IPS-20b (cell line): Measurements from ENCODE around the gene XPR1.
A peak's percentile ranks its signal among the peaks of the same experiment; 100 is the strongest.
"Not testable (repeated sequence)": the region's sequence is repeated elsewhere in the genome, so short reads cannot be mapped to it uniquely, and the experiment has no call there.

Source experiments
- H3K27ac ChIP-seq: one replicate; pipeline ENCODE4 v1.5.1; 2013; ENCODE audit warnings: low read length
- H3K27me3 ChIP-seq: 2 replicates; pipeline ENCODE4 v1.6.1; 2013; ENCODE audit warnings: mild to moderate bottlenecking, low read length, inconsistent platforms; ENCODE audit not compliant: insufficient read depth
- H3K36me3 ChIP-seq: 2 replicates; pipeline ENCODE4 v1.6.1; 2013; ENCODE audit warnings: low read depth, mild to moderate bottlenecking, inconsistent platforms, low read length, moderate library complexity; ENCODE audit not compliant: insufficient read depth
- H3K4me1 ChIP-seq: 2 replicates; pipeline ENCODE4 v1.6.1; 2013; ENCODE audit warnings: mild to moderate bottlenecking, control low read depth, inconsistent platforms, low read length, moderate library complexity; ENCODE audit not compliant: insufficient read depth
- H3K4me3 ChIP-seq: 2 replicates; pipeline ENCODE4 v1.5.1; 2013; ENCODE audit warnings: mild to moderate bottlenecking, low read length, inconsistent platforms
- H3K9ac ChIP-seq: 2 replicates; pipeline ENCODE4 v1.6.1; 2013; ENCODE audit warnings: low read depth, mild to moderate bottlenecking, inconsistent platforms, low read length, moderate library complexity
- H3K9me3 ChIP-seq: 2 replicates; pipeline ENCODE4 v1.6.1; 2013; ENCODE audit warnings: mild to moderate bottlenecking, low read depth, low read length, inconsistent platforms; ENCODE audit not compliant: insufficient read depth

The XPR1 gene

DNA sequence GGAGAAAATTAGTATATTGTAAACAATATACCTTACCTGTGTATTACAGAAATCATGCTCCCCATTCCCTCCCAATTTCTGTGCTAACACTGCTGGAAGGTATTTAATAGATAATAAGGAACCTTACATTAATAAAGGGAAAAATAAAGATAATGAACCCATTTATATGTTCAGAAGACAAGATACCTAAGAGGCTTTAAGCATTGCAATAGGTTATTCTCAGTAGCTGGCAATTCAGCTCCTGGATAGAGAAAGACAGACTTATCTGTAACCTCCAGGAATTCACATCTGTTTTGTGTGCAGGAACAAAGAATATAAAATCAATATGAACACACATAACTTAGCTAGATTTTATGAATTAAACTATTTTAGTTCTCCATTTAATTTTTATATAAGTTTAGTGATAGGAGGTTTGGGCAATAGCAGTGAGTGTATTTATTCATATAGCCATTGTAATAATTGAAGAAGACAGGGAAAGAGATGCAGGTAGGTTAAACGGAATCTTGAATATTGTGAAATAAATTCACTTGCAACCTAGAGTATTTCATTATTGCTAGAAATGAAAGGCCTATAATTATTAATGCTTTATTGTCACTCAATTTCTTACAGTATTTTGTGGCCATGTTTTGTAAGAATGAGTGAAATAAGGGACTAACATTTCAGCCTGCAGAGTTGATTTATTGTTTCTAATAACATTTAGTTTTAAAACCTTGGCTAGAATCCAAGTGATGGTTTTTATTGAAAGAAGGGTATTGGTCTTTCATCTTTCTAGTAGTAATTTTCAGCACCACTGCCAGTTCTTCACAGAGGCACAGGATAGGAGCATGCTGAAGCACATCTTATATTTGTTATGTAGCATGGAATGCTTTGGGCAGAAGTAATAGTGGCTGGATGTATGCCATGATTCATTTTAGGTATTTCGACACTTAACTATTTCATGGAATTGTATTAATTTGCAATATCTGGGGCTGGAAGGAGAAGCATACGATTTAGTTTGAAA lies 1.5 kb downstream of the XPR1 start:
- Histone ChIP-seq H3K27ac (no peak overlapping the region), H3K9me3 (no peaks in the 10 kb centered on the region), H3K9ac (peak overlapping the region; percentile 92; the same call in 1 of the 2 replicates), H3K36me3 (no peaks in the 10 kb centered on the region), H3K4me1 (peaks cover 14% of the 10 kb centered on the region), H3K27me3 (no peaks in the 10 kb centered on the region), H3K4me3 (peak overlapping the region; percentile 99)

DNA sequence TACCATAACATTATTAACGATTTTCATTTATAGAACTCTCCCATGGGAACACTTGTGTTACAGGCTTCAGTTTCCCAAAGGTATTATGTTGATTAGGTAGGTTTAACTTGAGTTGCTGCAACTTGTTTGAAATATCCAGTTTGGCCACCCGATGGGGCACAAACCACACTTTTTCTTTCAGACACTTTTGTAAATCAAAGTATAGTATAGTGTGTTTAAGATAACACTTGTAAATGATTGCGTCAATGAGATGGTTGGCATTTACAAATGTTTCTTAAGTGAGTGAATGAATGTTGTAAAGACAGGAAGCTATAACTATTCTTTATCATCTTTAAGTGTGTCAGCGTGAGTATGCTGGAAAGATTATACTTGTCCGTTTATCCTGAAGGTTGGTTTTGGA lies 4.3 kb downstream of the XPR1 start:
- Histone ChIP-seq H3K4me1 (peaks cover 13% of the 10 kb centered on the region), H3K4me3 (no peak overlapping the region), H3K9me3 (no peaks in the 10 kb centered on the region), H3K27ac (no peak overlapping the region), H3K36me3 (no peaks in the 10 kb centered on the region), H3K9ac (no peak overlapping the region), H3K27me3 (no peaks in the 10 kb centered on the region)

DNA sequence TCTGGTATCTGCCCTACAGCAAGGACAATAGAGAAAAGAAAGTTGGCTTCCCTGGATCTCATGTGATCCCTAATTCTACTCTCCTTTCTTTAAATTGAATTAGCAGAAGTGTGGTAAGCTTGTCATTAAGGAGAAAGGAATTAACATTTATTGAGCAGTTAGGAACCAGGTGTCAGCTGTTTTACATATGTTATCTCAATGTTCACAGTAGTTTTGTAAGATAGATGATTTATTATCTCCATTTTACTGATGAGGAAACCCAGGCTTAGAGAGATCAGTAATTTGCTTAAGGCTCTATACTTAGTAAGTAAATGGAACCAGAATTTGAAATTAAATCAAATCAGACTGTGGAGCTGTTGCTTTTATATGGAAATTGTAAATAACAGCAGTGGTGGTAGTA lies 8.0 kb downstream of the XPR1 start:
- no peaks in the 10 kb centered on the region for H3K27me3 ChIP-seq
- no peak overlapping the region for H3K27ac ChIP-seq
- no peak overlapping the region for H3K9ac ChIP-seq
- H3K4me1 ChIP-seq = no peaks in the 10 kb centered on the region
- H3K9me3 ChIP-seq = no peaks in the 10 kb centered on the region
- no peaks in the 10 kb centered on the region for H3K36me3 ChIP-seq
- H3K4me3 ChIP-seq = no peak overlapping the region

DNA sequence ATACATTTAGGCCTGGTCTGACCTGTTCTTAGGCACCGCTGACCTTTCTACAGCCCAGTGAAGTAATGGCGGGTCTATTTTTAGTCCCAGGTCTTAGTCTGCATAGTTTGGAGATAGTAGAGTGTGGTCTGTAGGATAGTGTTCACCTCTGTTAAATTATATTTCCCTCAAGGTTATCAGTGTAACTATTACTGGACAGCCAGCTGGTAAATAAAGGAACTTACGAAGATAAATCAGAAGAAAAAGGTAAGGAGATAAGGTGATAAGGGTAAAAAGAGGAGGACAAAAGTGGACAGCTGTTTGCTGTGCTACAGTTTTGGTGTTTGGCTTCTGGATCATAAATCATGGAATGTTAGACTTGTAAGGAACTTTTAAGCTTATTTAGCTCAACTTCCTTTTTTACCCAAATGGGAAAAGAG lies 8.7 kb downstream of the XPR1 start:
- Histone ChIP-seq H3K4me1 (no peaks in the 10 kb centered on the region), H3K27ac (no peak overlapping the region), H3K4me3 (no peak overlapping the region), H3K9me3 (no peaks in the 10 kb centered on the region), H3K27me3 (no peaks in the 10 kb centered on the region), H3K9ac (no peak overlapping the region), H3K36me3 (0 out of 2 replicates have a peak, but pooled peaks cover under 1% of the 10 kb centered on the region)

DNA sequence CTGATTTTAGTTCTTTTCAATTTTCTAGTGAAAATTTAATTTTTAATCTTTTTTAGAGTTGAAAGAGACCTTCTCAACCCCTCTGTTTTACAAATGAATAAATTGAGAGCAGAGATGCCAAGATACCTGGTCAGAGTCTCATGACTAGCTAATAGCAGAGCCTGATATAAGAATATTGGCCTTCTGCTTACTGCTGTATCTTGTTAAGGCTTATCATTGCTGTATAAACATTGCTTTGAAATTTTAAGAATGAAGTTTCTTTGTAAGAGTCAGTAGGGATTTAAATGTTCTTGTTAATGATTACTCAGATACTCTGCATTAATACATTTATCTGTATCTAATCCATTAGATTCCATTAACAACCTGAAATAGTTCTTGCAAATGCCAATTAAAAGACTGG lies 9.8 kb downstream of the XPR1 start:
- no peak overlapping the region for H3K27ac ChIP-seq
- no peak overlapping the region for H3K9ac ChIP-seq
- no peaks in the 10 kb centered on the region for H3K27me3 ChIP-seq
- H3K9me3 ChIP-seq = no peaks in the 10 kb centered on the region
- H3K4me1 ChIP-seq = no peaks in the 10 kb centered on the region
- no peak overlapping the region for H3K4me3 ChIP-seq
- H3K36me3 ChIP-seq = 0 out of 2 replicates have a peak, but pooled peaks cover 3% of the 10 kb centered on the region

DNA sequence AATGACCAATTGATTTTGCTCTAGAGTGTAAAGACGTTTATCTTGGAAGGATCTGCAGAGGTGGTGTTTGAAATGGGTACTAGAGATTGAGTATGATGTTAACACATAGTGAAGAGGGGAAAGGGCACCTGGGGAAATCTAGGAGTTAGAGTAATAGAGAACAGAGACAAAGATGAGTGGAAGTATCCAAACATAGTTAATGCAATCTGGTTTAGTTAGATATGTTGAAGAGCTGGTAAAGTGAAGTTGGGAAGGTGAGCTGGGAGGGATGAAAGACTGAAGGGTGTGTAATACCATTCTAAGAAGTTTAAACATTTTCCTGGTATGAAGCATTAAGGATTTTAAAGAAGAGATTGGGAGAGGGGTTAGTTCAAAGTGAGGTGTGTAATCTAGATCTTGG lies 11.0 kb downstream of the XPR1 start:
- H3K4me3 ChIP-seq = no peak overlapping the region
- H3K36me3 ChIP-seq = 0 out of 2 replicates have a peak, but pooled peaks cover 3% of the 10 kb centered on the region
- no peaks in the 10 kb centered on the region for H3K9me3 ChIP-seq
- no peak overlapping the region for H3K27ac ChIP-seq
- no peaks in the 10 kb centered on the region for H3K4me1 ChIP-seq
- H3K9ac ChIP-seq = no peak overlapping the region
- H3K27me3 ChIP-seq = no peaks in the 10 kb centered on the region

DNA sequence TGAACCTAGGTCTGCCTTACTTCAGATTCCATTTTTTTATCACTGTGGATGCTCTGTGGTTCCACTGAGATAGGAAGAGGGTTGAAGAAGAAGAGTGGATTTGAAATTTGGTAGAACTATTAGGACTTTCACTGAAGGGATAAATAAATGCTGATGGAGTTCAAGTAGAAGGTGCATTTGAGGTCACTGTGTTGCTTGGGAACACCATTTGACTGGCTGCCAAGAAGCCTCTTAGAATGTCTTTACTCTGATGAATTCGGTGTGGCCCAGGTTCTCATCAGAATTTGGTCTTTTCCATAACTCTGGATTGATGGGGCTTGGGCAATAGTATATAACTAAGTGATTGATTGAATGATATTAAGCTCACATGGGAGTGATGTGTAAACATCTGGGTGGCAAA lies 11.9 kb downstream of the XPR1 start:
- Histone ChIP-seq H3K27ac (no peak overlapping the region), H3K27me3 (no peaks in the 10 kb centered on the region), H3K4me3 (no peak overlapping the region), H3K36me3 (0 out of 2 replicates have a peak, but pooled peaks cover 3% of the 10 kb centered on the region), H3K4me1 (no peaks in the 10 kb centered on the region), H3K9ac (no peak overlapping the region), H3K9me3 (no peaks in the 10 kb centered on the region)

DNA sequence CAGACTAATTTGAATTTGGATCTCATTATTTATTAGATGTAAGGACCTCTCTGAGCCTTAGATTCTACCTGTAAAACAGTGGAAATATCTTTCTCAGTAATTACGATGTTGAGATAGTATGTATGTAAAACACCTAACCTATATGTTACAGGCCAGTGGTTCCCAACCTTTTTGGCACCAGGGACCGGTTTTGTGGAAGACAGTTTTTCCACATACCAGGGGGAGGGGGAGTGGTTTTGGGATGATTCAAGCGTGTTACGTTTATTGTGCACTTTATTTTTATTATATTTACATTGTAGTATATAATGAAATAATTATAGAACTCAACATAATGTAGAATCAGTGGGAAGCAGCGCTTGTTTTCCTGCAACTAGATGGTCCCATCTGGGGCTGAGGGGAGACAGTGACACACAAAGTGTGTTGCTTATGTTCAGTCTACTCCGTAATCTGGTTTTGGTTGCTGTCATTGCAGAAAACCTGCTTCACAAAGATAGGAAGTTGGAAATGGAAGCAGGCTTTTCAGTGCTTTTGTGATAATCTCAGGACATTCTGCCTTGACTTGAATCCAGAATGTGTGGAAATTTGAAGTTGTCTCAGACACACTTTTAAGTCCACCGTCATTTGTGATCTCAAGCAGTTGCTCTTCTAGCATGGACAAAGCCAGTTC lies 12.8 kb downstream of the XPR1 start:
- Histone ChIP-seq H3K4me1 (no peaks in the 10 kb centered on the region), H3K9ac (no peak overlapping the region), H3K27ac (no peak overlapping the region), H3K36me3 (0 out of 2 replicates have a peak, but pooled peaks cover 3% of the 10 kb centered on the region), H3K9me3 (no peaks in the 10 kb centered on the region), H3K27me3 (no peaks in the 10 kb centered on the region), H3K4me3 (no peak overlapping the region)

DNA sequence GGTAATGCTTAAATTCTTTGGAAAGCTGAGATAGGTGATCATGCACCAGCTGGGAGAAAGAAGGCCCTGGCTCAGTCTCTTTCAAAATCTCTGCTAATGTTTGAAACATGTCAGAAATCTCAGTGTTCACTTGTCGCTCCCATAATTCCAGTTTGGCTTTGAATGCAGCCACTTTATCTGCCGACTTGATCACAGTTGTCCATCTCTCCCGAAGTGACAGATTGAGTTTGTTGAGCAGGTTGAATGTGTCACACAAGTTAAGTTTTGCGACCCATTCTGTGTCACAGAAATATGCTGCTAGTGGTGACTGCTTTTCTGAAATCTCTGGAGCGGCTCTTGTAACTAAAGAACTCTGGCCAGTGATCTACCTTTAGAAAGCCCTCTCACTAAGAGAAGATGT lies 13.4 kb downstream of the XPR1 start:
- not testable (repeated sequence) for H3K9ac ChIP-seq, H3K27me3 ChIP-seq, H3K27ac ChIP-seq, H3K4me3 ChIP-seq, H3K9me3 ChIP-seq, H3K36me3 ChIP-seq, H3K4me1 ChIP-seq

DNA sequence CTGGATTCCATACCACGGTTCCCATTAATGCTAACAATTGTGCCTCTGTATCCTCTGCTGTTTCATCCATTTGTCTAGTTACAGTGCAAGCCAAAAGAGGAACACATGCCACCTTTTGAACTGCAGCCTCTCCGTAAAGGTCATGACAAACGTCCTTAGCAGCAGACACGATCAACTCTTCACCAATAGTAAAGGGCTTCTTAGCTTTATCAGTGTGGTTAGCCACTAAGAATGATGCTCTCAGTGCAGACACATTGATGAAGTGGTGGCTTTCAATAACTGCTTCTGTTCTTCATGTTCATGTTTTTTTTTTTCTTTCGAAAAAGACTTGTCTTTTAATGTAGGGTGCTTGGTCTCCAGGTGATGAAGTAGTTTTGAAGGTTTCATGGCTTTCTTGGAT lies 14.3 kb downstream of the XPR1 start:
- Histone ChIP-seq H3K27ac (no peak overlapping the region), H3K9me3 (no peaks in the 10 kb centered on the region), H3K36me3 (0 out of 2 replicates have a peak, but pooled peaks cover 3% of the 10 kb centered on the region), H3K27me3 (no peaks in the 10 kb centered on the region), H3K4me1 (no peaks in the 10 kb centered on the region), H3K4me3 (no peak overlapping the region), H3K9ac (no peak overlapping the region)

DNA sequence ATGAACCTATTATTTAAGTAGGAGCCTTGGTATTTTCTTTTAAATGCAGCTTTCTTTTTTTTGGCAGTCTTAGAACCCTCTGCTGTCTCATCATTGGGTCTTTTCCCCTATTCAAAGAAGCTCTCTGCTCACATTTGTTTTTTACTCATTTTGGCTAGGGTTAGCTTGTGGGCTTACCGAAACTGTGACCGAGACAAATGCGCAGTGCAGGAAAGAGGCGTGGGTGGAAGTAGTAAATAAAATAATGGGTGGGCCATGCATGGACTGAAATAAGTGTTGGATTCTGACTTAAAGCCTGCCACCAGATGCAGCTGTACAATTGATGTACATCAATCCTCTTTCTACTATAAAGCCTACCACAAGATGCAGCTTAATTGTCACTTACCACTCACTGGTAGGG lies 14.7 kb downstream of the XPR1 start:
- 0 out of 2 replicates have a peak, but pooled peaks cover 3% of the 10 kb centered on the region for H3K36me3 ChIP-seq
- H3K9ac ChIP-seq = no peak overlapping the region
- H3K4me3 ChIP-seq = no peak overlapping the region

DNA sequence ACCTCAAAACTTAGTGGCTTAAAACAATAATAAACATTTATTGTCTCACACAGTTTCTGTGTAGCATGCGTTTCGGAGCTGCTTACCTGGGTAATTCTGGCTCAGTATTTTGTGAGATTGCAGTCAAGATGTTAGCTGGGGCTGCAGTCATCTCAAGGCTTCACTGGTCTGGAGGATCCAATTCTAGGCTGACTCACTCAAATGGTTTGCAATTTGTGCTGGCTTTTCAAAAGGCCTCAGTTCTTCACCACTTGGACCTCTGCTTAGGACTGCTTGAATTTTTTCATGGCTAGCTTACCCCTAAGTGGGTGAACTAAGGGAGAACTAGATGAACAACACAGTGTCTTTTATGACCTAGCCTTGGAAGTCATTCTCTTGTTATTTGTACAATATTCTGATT lies 21.0 kb downstream of the XPR1 start:
- Histone ChIP-seq H3K9me3 (peaks cover 8% of the 10 kb centered on the region; the same call in 1 of the 2 replicates), H3K36me3 (no peaks in the 10 kb centered on the region), H3K9ac (no peak overlapping the region), H3K27ac (no peak overlapping the region), H3K27me3 (no peaks in the 10 kb centered on the region), H3K4me3 (no peak overlapping the region), H3K4me1 (no peaks in the 10 kb centered on the region)

More for the DNA sequence above, 14.7 kb downstream of the XPR1 start:
- Histone ChIP-seq H3K27ac (no peak overlapping the region), H3K4me1 (no peaks in the 10 kb centered on the region), H3K27me3 (no peaks in the 10 kb centered on the region), H3K9me3 (no peaks in the 10 kb centered on the region)
